GM18511 (cell line): ENCODE measurements around the gene CLSTN3.

Experiments
- ATAC-seq: cut with Tn5 transposase; IDR thresholded peaks from one replicate; pipeline ENCODE4 v1.9.1; 2021; ENCODE audit warnings: mild to moderate bottlenecking, moderate library complexity; ENCODE audit not compliant: unreplicated experiment

CLSTN3 gene

GRCh38 chr12:7129872-7130691 is at the start of gene CLSTN3:
Gene CLSTN3, plus strand, starts transcription at chr12:7130371. Its CDS starts 278 bp downstream, at chr12:7130649.
- peak; percentile 81 for ATAC-seq

DNA sequence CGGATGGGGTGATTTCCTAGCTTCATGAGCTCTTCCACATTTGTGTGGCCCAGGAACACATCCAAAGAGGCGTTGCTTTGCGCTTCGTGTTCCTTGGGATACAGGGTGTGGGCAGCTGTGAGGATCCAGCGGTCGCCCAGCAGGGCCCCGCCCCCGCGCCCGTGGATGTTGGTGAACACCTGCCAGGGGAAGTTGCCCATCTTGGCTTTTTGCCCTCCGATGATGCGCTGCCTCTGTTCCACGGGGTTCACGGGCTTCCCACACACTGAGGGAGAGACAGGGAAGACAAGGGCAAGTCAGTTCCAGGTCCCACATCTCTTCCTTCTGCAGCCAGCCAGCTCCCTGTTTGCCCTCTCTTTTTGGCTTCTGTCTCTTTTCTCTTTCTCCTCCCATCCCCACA is 49.1 kb upstream of the CLSTN3 start:
- ATAC-seq: no peak

GRCh38 chr12:7083125-7083524 is 47.0 kb upstream of the CLSTN3 start:
- ATAC-seq: no peak

- no peak for ATAC-seq
Observed at GRCh38 chr12:7089196-7089871, 40.8 kb upstream of the CLSTN3 start.

GRCh38 chr12:7090222-7090998 is 39.8 kb upstream of the CLSTN3 start:
- ATAC-seq: no peak

DNA sequence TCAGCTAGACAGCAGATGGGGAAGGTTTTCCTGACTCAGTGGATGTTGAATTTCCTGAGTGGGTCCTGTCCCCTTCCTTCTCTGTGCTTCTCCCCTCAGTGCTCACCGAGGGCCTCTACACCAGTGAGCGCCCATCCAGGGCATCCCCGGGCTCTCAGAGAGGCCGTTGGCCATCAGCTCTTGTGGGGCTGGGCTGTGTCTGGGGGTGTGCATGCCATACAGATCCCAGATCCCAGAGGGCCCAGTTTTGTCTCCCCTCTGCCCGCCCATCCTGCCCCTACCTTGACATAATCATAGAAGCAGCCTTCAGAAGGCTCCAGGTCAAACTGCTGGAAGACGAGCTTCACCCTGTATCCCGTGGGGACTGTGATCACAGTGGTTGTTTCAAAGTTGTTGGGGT is 39.0 kb upstream of the CLSTN3 start:
- no peak for ATAC-seq

DNA sequence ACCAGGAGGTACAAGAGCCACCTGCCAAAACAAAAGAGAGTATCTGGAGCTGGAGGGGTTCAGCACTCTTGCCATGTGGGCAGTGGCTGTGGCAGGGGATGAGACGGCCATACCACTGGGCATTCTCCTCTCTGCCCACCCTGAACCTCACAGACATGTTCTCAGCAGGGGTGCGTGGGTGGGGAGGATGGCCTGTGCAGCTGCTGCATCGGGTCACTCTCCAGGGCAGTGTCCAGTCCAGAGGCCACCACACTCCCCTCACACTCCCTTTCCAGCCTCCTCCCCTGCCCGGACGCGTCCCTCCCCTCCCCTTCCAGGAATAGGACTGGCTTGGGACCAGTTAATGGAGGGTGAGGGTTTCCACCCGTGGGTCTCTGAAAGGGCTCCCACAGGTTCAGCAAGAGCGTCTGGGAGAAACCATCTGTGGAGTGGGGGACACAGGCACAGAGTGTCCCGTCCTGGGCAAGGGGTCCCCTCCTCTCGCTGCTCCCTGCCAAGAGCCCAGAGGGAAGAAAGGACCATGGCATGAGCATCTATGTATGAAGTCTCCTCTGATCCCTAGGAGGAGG is 38.4 kb upstream of the CLSTN3 start:
- ATAC-seq: no peak

DNA sequence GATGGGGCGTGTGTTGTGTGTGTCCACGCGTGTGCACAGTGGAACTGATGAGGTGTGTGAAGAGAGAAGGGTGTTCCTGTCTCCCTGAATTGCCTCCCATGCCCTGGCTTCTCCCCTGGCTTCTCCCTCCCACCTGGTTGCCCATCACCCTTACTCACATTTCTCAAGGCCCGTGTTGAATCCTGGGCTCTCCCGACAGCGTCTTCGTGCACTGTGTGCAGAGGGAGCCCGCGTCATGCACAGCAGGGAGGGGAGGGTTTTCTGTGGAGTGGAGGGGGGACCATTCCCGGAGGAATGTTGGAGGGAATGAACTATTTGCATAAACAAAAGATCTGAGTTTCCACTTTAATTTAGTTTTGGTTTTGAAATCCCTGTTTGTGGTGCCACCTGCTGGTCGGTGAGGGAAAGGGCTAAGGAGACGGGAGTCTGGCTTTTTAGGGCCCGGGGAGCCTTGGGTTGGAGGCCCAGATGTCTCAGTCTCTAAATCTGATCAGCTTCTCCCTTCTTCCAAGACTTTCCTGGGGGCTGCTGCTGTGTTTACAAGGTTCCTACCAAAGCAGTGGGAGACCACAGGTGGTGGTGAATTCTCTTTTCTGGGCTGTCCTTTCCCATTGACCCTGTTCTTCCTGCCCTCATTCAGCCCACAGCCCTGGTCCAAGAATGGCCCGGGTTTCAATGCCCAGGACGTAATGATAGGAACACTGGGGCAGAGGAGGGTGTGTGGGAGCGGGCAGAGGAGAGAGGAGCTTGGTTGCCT is 37.8 kb upstream of the CLSTN3 start, which contains the start of gene C1R:
C1R (minus strand) TSS at position 217 of the 757 bp plus-strand sequence; CDS start at position 160, 57 bp downstream.
- no peak for ATAC-seq

DNA sequence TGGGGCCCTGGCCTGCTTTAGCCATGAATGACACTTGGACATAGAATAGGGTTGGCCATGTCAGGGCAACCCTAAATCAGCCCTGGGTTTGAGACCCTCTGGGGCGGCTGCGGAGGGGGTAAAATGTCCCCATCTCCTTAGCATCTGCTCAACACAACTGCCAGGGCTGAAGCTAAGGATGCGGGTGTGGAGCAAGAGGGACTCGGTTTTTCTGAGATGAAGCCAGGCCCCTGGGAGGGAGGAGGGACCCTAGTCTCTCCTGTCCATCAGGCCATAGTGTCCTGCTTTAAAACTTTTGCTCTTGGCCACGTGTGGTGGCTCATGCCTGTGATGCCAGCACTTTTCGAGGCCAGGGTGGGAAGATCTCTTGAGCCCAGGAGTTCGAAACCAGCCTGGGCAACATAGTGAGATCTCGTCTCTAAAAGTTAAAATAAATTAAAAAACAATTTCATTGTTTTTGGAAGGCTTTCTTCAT is 37.1 kb upstream of the CLSTN3 start:
- ATAC-seq: no peak

DNA sequence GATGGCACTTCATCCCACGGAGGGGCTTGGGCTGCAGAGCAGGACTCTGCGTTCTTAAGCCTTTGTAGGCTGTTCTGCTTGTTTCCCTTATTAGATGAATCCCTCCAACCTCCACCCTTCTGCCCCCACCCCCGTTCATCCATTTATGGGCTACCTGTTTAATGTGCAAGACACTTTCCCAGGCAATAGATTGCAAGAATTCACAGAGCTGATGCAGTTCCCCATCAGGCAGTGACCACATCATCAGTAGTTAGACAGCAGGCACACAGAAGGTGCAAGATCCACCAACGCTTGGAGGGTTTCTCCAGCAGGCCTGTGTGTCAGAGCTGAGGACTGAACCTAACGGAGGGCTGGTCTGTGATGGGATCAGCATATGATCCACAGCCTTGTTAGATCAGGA is 36.7 kb upstream of the CLSTN3 start:
- ATAC-seq: no peak

- no peak for ATAC-seq
Observed at GRCh38 chr12:7093892-7094291, 36.3 kb upstream of the CLSTN3 start.

DNA sequence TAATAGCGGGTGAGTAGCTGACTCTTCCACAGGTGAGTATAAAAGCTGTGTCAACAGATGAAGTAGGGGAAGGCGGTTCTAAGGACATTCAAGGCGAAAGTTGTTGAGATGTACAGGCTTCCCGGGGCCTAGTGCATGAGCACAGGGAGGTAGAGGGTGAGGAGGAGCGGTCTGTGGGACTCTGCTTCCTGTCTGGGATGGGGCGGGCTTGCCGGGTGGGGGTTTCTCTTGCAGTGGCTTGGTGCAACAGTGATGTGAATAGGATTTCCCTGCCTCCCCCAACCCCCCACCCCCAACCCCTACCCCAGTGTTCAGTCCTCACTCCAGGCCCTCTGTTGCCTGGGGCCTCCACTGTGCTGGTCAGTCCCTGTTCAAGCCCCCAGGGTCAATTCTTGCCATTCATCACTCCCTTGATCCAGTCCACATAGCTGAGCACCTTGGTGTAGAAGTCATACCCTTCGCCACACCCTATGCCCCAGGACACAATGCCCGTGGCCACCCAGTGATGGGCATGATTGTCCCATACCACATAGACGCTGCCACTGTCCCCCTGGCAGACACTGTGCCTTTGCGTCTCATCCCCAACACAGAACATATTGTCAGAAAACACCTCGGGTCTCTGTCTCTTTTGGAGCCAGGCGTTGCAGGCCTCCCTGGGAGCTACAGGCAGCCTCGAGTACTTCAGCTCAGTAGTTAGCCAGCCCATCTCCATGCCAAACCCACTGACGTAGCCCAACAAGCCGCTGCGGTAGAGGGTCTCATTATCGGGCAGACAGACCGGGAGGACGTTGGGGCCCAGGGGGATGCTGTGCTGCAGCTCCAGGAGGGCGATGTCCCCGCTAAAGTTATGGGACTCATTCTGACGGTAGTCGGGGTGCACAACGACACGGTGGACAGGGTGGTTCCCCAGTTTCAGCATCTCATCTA is 33.9 kb upstream of the CLSTN3 start:
- no peak for ATAC-seq

DNA sequence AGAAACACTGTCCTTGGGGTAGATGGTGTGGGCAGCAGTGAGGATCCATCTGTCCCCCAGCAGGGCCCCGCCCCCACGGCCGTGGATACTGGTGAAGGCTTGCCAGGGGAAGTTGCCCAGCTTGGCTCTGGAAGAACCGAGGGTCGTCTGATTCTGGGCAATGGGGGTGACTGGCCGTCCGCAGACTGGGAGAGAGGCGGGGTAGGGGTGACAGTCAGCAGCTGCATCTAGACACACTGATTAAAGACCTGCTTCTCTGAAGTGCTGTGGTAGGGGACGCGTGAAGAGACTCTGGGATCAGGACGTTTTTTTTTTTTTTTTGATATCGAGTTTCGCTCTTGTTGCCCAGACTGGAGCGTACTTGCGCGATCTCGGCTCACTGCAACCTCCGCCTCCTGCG is 33.2 kb upstream of the CLSTN3 start:
- no peak for ATAC-seq

GRCh38 chr12:7099290-7099996 is 30.7 kb upstream of the CLSTN3 start:
- no peak for ATAC-seq

- no peak for ATAC-seq
Observed at GRCh38 chr12:7100239-7100638, 29.9 kb upstream of the CLSTN3 start.

DNA sequence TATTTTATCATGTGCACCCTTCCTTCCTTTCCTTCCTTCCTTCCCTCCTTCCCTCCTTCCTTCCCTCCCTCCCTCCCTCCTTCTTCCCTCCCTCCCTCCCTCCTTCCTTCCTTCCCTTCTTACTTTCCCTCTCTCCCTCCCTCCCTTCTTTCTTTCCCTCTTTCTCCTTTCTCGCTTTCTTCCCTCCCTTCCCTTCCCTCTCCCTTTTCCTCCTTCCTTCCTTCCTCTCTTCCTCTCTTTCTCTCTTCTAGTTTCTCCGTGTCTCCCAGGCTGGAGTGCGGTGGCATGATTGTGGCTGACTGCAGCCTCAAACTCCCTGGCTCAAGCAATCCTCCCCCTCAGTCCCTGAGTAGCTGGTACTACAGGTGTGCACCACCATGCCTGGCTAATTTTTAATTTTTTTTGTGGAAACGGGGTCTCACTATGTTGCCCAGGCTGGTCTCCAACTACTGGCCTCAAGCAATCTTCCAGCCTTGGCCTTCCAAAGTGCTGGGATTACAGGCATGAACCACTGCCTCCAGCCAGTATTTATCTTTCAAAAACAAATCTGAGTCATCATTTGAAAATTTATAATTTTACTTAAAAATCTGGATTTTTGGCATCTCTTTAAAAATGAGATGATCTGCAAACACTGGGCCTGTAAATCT is 29.0 kb upstream of the CLSTN3 start:
- no peak for ATAC-seq

DNA sequence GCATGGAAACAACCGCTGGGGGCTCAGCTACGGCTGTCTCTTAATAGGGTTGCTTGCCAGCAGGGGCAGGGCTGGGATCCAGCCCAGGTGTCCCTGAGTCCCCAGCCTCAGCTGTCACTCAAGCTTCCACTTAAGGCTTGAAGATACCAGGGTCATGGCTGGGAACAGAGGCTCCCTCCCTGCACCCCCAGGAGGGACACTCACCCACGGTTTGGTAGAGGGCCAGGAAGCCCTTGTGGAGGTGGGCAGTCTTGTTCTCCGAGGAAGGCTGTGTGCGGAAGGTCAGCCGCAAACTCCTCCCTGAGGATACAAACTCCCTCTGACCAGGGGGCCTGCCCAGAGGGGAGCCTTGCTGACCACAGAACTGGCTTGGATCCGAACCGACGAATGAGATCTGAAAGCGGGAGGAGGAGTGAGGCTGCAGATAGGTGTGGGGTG is 28.5 kb upstream of the CLSTN3 start:
- ATAC-seq: no peak

DNA sequence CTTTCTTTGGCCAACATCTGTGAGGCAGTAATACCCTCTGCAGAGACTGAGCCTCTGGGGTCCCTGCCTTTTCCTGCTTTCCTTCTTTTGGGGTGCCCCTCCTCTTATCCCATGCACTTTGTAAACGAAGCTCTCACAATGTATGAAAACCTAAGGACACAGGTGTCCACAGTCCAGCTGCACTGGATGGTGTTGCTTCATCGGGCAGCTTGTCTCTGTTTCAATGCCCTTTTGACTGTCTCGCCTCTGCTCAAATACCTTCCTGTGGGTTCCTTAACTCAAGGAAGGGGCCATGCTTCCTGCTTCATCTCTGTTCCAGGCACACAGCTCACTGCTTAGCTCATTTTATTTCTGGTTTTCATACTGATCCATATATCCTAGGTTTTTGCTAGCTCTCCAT is 27.6 kb upstream of the CLSTN3 start:
- no peak for ATAC-seq
